Activated B cell treated with CpG ODN at 0.5 μM for 24 hours (primary cell): ENCODE measurements around the gene MB21D2. TPM values are rescaled to one million over a fixed set of nuclear protein-coding genes. Genes with fewer than 3 reads are reported as not detected.
A peak's percentile ranks its signal among the peaks of the same experiment; 100 is the strongest.
"Not testable (repeated sequence)": the region's sequence is repeated elsewhere in the genome, so short reads cannot be mapped to it uniquely, and the experiment has no call there.

Experiments used
- ATAC-seq: fragments of 200-7000 bp; cut with Tn5 transposase; one replicate; pipeline ENCODE4 v1.10.0; 2021; ENCODE audit warnings: low read depth, mild to moderate bottlenecking, moderate library complexity
- CTCF ChIA-PET: fragments of 350-600 bp; sonication (Branson Sonifier 250); formaldehyde crosslinking; loops from one replicate; lab custom pipeline; 2021; ENCODE audit warnings: antibody characterized with exemption; lab: Charles Lee
- POLR2A ChIA-PET: fragments of 350-600 bp; sonication (Branson Sonifier 250); formaldehyde crosslinking; loops from one replicate; lab custom pipeline; 2021; ENCODE audit warnings: antibody characterized with exemption; lab: Charles Lee
- DNase-seq: peaks from one replicate; pipeline ENCODE4 v3.0.0; 2022
- H3K27ac Mint-ChIP-seq: one replicate; pipeline ENCODE4 v1.8.0; 2020; ENCODE audit warnings: mixed read lengths
- H3K27me3 Mint-ChIP-seq: one replicate; pipeline ENCODE4 v1.8.0; 2021; ENCODE audit warnings: mixed read lengths
- H3K36me3 Mint-ChIP-seq: one replicate; pipeline ENCODE4 v1.8.0; 2021; ENCODE audit warnings: low read depth, mixed read lengths
- H3K4me1 Mint-ChIP-seq: one replicate; pipeline ENCODE4 v1.8.0; 2021; ENCODE audit warnings: mixed read lengths
- H3K4me3 Mint-ChIP-seq: one replicate; pipeline ENCODE4 v1.8.0; 2020; ENCODE audit warnings: mild to moderate bottlenecking, mixed read lengths
- H3K9me3 Mint-ChIP-seq: one replicate; pipeline ENCODE4 v1.8.0; 2020; ENCODE audit warnings: mixed read lengths
- intact Hi-C: fragments of 100-400 bp; cut with micrococcal nuclease; formaldehyde crosslinking; loops from one replicate; pipeline ENCODE4 v1.15.1; 2024
- total RNA-seq: library from RNA; stranded (reverse); gene quantifications from 2 replicates; pipeline ENCODE4 v1.2.3, GENCODE V29; 2022
- TF ChIP-seq, protein P1 (sequence below): fragments of 200-600 bp; IDR thresholded peaks from one replicate; pipeline ENCODE4 v1.8.0; 2022; ENCODE audit warnings: antibody characterized with exemption, mild to moderate bottlenecking

The MB21D2 gene, protein sequence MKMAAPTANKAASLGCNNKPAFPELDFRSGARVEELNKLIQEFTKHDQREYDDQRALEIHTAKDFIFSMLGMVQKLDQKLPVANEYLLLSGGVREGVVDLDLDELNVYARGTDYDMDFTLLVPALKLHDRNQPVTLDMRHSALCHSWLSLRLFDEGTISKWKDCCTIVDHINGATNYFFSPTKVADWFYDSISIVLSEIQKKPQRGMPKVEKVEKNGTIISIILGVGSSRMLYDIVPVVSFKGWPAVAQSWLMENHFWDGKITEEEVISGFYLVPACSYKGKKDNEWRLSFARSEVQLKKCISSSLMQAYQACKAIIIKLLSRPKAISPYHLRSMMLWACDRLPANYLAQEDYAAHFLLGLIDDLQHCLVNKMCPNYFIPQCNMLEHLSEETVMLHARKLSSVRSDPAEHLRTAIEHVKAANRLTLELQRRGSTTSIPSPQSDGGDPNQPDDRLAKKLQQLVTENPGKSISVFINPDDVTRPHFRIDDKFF
- 0.09 and 0.15 TPM in 2 replicates for total RNA-seq

DNA sequence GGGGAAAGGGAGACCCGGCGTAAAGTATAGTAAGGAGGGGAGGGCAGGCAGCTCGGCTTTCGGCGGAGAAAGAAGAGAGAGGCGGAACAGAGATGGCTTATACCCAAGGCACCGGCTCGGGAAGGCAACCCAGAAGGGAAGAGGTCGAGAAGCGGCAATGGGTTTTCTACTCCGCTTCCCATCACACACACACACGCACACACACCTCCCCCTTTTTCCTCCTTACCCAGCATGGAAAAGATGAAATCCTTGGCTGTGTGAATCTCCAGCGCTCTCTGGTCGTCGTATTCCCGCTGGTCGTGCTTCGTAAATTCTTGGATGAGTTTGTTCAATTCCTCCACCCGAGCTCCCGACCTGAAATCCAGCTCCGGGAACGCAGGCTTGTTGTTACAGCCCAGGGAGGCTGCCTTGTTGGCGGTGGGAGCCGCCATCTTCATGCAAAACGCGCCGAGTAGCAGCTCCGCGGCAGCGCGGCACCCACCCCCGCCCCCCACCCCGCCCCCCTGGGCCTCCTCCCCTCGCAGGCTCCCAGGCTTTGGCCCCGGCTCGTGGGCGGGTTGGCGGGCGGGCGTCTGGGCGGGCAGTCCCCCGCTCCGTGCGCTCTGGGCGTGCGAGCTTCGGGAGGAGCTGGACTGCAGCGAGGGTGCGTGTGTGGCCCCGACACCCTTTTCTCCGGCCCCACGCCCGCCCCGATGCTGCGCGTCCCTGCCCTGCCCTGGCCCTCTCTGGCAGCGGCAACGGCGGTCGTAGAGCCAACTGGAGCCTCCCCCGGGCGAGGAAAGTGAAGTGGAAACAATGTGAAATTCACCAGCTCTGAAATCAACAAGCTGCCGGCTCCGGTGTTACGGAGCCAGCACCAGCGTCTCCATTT is at the start of gene MB21D2:
Gene MB21D2, minus strand, starts transcription at position 453 of the 871 bp plus-strand sequence. Its CDS starts 16 bp downstream, at position 437.
- POLR2A ChIA-PET = no interaction called here
- no peaks in the 10 kb centered on the region for H3K9me3 Mint-ChIP-seq
- TF ChIP-seq, protein P1, sequence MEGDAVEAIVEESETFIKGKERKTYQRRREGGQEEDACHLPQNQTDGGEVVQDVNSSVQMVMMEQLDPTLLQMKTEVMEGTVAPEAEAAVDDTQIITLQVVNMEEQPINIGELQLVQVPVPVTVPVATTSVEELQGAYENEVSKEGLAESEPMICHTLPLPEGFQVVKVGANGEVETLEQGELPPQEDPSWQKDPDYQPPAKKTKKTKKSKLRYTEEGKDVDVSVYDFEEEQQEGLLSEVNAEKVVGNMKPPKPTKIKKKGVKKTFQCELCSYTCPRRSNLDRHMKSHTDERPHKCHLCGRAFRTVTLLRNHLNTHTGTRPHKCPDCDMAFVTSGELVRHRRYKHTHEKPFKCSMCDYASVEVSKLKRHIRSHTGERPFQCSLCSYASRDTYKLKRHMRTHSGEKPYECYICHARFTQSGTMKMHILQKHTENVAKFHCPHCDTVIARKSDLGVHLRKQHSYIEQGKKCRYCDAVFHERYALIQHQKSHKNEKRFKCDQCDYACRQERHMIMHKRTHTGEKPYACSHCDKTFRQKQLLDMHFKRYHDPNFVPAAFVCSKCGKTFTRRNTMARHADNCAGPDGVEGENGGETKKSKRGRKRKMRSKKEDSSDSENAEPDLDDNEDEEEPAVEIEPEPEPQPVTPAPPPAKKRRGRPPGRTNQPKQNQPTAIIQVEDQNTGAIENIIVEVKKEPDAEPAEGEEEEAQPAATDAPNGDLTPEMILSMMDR = no peak
- intact Hi-C loops = loop anchor here (5.0 kb wide), 1 partner anchor 100 kb away; no protein-coding TSS in a partner anchor
- no peaks in the 10 kb centered on the region for H3K36me3 Mint-ChIP-seq
- peaks cover 21% of the 10 kb centered on the region for H3K4me1 Mint-ChIP-seq
- ATAC-seq (peak; percentile 60), DNase-seq (no peak)
- H3K27ac Mint-ChIP-seq = no peak within 1 kb of the TSS
- CTCF ChIA-PET = no interaction called here
- H3K4me3 Mint-ChIP-seq = peak within 1 kb of the TSS; percentile 81
- H3K27me3 Mint-ChIP-seq = peaks cover 65% of the 10 kb centered on the region

DNA sequence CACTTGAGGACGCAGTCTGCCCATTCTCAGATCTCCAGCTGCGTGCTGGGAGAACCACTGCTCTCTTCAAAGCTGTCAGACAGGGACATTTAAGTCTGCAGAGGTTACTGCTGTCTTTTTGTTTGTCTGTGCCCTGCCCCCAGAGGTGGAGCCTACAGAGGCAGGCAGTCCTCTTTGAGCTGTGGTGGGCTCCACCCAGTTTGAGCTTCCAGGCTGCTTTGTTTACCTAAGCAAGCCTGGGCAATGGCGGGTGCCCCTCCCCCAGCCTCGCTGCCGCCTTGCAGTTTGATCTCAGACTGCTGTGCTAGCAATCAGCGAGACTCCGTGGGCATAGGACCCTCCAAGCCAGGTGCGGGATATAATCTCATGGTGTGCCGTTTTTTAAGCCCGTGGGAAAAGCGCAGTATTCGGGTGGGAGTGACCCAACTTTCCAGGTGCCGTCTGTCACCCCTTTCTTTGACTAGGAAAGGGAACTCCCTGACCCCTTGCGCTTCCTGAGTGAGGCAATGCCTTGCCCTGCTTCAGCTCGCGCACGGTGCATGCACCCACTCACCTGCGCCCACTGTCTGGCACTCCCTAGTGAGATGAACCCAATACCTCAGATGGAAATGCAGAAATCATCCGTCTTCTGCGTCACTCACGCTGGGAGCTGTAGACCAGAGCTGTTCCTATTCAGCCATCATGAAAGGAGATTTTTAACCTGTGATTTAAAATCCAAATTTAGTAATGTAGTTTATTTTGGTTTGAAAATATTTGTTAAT is 47.5 kb upstream of the MB21D2 start:
- H3K4me1 Mint-ChIP-seq, H3K4me3 Mint-ChIP-seq, H3K27me3 Mint-ChIP-seq, DNase-seq, H3K36me3 Mint-ChIP-seq, intact Hi-C loops, H3K27ac Mint-ChIP-seq, ATAC-seq, CTCF ChIA-PET, POLR2A ChIA-PET, H3K9me3 Mint-ChIP-seq: not testable (repeated sequence)

DNA sequence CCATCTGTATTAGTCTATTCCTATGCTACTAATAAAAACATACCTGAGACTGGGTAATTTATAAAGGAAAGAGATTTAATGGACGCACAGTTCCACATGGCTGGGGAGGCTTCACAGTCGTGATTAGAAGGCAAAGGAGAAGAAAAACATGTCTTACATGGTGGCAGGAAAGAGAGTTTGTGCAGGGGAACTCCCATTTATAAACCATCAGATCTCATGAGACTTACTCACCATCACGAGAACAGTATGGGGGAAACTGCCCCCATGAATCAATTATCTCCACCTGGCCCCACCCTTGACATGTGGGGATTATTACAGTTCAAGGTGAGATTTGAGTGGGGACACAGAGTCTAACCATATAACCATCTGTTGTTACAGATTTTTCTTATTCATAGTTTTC is 42.1 kb upstream of the MB21D2 start:
- Mint-ChIP-seq H3K9me3 (no peaks in the 10 kb centered on the region), H3K4me3 (no peak overlapping the region), H3K27me3 (no peaks in the 10 kb centered on the region), H3K36me3 (no peaks in the 10 kb centered on the region), H3K4me1 (no peaks in the 10 kb centered on the region), H3K27ac (no peak overlapping the region)
- DNase-seq = no peak
- intact Hi-C loops = no loop called here
- no peak for ATAC-seq
- POLR2A ChIA-PET = no interaction called here
- CTCF ChIA-PET = no interaction called here
- TF ChIP-seq, protein P1 = no peak

DNA sequence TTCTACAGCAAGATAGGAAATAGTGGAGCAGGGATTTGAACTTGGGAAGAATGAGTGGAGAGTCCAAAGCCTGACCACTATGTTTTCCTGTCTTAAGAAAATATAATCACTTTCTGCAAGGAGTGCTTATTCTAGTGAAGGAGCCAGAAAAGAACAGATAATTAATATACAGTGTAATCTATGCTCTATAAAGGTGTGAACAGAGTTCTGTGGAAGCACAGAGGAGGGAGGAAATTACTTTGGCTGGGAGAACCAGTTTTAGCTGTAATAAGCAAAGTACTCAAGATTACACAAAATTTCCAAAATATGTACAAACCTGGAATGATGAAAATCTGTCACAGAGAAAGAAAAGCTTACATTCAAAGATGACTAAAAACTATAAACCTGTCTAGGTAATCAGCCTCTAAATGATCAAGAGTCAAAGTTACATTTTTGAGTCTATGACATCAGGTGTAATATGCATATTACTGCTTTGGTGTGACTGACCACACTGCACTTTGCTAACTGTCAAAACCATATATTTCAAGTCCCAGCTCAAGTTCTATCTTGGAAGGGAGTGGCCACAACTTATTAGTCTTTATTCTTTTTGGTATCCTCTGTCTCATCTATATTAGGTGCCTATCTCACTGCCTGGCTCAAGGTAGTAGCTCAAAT is 40.7 kb upstream of the MB21D2 start:
- Mint-ChIP-seq H3K9me3 (no peaks in the 10 kb centered on the region), H3K4me1 (no peaks in the 10 kb centered on the region), H3K27me3 (no peaks in the 10 kb centered on the region), H3K27ac (no peak overlapping the region), H3K4me3 (no peak overlapping the region), H3K36me3 (no peaks in the 10 kb centered on the region)
- intact Hi-C loops = no loop called here
- ChIA-PET CTCF (no interaction called here), POLR2A (no interaction called here)
- ATAC-seq (no peak), DNase-seq (no peak)
- TF ChIP-seq, protein P1 = no peak

DNA sequence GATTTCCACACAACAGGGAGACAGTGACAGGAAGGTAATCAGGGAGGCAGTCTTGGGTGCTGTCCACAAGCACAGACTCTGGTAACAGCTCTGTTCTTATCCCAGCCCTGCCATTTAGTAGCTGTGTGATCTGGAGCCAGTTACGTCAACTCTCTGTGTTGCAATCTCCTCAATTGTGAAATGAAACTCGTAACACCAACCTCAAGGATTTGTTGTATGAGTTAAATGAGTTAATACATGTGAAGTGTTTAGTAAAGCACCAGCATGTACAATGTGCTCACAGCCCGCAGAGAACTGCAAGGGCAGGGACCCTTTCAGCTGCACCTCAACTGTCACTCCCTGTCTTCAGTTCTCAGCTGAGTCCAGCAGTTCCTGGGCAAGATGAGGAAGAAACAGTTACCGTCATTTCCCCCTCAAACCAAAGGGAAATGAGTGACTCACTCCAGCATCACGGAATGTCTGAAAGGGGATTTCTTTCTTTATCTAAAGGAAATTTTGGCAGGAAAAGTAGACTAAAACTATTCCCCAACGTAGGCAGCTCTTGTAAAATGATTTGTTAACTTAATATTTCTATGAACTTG is 39.9 kb upstream of the MB21D2 start:
- no peak for ATAC-seq
- ChIA-PET CTCF (no interaction called here), POLR2A (no interaction called here)
- Mint-ChIP-seq H3K27ac (no peak overlapping the region), H3K36me3 (no peaks in the 10 kb centered on the region), H3K4me3 (no peak overlapping the region), H3K27me3 (no peaks in the 10 kb centered on the region), H3K9me3 (no peaks in the 10 kb centered on the region), H3K4me1 (no peaks in the 10 kb centered on the region)
- intact Hi-C loops = no loop called here
- TF ChIP-seq, protein P1 = no peak
- DNase-seq = no peak
